SU-DHL-6 (cell line): ENCODE results near the gene MRRF.

ENCODE experiments used
- EZH2phosphoT487 ChIP-seq: fragments of 200-600 bp; sonication (generic), shearing (Covaris generic); conservative IDR thresholded peaks from 2 replicates; pipeline ENCODE4 v1.6.1; 2018; ENCODE audit warnings: mild to moderate bottlenecking, antibody characterized with exemption, low read length, moderate library complexity, mixed read lengths
- TF ChIP-seq, protein P1 (sequence below): fragments of 200-600 bp; sonication (generic); IDR thresholded peaks from one replicate; pipeline ENCODE4 v1.5.1; 2017; ENCODE audit warnings: antibody characterized with exemption, mild to moderate bottlenecking, low read length, moderate library complexity; ENCODE audit not compliant: insufficient read depth, poor library complexity, severe bottlenecking

DNA sequence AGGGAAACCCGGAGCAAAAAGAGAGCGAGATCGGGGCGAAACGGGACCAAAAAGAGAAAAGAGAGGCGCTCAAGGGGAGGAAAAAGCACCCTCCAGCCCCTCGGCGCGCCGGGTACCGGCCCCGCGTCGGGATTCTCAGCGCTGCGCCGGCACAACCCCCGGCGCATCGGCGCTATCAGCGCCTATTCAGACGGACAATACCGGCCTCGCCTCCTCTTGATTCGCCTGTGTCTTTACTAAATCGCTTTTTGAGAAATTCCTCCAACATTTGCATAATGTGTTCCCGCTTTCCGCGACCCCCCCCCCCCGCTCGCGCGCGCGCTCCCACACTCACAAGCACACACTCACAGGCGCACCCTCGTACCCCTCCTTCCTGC lies 36.5 kb upstream of the MRRF start:
- no peak for TF ChIP-seq EZH2phosphoT487
- TF ChIP-seq, protein P1, sequence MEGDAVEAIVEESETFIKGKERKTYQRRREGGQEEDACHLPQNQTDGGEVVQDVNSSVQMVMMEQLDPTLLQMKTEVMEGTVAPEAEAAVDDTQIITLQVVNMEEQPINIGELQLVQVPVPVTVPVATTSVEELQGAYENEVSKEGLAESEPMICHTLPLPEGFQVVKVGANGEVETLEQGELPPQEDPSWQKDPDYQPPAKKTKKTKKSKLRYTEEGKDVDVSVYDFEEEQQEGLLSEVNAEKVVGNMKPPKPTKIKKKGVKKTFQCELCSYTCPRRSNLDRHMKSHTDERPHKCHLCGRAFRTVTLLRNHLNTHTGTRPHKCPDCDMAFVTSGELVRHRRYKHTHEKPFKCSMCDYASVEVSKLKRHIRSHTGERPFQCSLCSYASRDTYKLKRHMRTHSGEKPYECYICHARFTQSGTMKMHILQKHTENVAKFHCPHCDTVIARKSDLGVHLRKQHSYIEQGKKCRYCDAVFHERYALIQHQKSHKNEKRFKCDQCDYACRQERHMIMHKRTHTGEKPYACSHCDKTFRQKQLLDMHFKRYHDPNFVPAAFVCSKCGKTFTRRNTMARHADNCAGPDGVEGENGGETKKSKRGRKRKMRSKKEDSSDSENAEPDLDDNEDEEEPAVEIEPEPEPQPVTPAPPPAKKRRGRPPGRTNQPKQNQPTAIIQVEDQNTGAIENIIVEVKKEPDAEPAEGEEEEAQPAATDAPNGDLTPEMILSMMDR: no peak
